GM18502 (cell line): ENCODE results near the gene DCTD.
A peak's percentile ranks its signal among the peaks of the same experiment; 100 is the strongest.

ENCODE experiments used
- ATAC-seq: cut with Tn5 transposase; IDR thresholded peaks from one replicate; pipeline ENCODE4 v1.9.1; 2021; ENCODE audit warnings: mild to moderate bottlenecking; ENCODE audit not compliant: unreplicated experiment, poor library complexity

DCTD gene

DNA sequence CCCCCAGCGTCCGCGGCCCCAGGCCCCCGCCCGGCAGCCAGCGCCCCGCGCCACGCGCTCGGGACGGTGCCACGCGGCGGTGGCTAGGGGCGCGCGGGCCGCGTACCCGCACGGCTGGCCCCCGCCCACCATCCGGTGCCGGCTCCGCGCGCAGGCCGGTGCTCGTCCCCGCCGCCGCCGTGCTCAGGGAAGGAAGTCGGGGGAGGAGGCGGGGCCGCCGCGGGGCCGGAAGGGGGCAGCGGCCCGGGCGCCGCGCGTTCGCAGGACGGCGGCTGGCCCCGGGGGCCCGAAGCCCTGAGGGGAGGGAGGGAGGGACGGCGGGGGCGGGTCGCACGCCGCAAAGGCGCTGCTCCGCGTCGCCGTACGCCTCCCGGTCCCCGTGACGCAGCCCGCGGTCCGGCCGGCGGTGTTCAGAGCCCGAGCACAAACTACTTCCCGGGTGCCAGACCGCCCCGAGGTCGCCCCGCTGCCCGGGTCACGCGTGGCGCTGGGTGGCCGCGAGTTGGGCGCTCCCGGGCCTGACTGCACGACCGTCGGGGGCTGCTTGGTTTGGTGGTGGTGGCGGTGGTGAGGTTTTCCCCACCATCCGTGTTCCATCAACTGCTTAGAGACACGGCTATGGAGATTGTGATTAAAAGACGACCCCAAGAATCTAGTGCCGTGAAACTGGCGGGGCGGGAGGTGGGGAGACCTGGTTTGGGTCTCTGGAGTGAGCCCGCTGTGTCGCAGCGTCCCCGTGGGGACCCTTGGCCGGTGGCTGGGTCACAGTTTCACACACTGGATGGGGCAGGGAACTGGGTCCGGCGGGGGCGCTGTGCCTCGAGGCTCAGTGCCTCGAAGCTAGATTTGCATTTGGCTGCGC, at the start of gene DCTD:
DCTD (minus strand) TSS at position 205 of the 862 bp plus-strand sequence. CDS start 1,818 bp downstream, outside the sequence.
- peak; percentile 85 for ATAC-seq

DNA sequence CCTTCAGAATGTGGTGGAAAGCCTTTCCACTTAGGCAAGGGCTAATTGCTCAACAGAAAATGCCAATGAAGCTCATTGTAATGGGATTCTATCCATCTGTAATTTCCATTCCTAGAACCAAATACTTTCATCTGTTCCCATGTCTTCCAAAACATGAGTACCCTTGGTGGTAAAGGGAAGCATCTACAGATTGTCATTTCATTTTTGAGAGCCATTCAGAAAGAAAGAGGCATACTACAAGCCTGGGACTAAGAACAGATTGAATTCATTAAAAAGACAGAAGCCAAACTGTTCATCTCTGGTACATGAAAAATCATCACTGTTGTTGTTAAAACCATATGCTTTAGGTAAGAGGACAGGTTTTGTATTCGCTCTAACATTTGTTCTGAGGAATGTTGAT, 43.6 kb upstream of the DCTD start:
- no peak for ATAC-seq

DNA sequence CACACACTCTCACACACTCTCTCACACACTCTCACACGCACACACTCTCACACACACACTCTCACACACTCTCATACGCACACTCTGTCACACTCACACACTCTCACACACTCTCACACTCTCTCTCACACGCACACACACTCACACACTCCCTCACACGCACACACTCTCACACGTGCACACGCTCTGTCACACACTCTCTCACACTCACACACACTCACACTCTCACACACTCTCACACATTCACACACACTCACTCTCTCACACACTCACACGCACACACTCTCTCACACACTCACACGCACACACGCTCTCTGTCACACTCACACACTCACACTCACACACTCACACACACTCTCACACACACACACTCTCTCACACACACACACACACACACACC, 43.0 kb upstream of the DCTD start:
- ATAC-seq = no peak

GRCh38 chr4:182955411-182955810, 38.2 kb upstream of the DCTD start:
- ATAC-seq = no peak

DNA sequence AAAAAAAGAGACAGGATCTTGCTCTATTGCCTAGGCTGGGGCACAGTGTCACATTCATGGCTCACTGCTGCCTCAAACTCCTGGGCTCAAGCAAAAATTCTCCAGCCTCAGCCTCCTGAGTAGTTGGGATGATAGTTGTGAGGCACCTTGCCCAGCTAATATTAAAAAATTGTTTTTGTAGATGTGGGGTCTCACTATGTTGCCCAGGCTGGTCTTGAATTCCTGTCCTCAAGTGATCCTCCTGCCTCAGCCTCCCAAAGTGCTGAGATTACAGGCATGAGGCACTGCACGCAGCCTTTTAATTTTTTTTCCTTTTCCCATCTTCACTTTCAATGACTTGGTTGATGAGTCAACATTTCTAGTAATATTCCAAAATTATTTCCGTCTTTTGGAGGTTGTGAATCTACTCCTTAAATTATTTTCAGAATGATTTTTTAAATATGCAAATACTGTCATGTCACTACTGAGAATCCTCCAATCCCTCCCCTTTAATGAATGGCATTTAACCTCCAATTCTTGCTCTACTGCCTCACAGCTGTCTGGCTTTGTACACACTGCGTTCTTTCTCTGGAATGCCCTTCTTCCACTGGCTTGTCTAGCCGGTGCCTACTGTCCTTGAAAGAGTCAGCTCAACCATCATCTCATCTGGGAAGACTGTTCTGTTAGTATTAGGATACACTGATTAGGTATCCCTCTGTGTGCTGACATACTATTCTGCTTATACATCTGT, 27.5 kb upstream of the DCTD start:
- ATAC-seq = no peak

- ATAC-seq = no peak
Observed at GRCh38 chr4:182939680-182940079, 22.5 kb upstream of the DCTD start.

DNA sequence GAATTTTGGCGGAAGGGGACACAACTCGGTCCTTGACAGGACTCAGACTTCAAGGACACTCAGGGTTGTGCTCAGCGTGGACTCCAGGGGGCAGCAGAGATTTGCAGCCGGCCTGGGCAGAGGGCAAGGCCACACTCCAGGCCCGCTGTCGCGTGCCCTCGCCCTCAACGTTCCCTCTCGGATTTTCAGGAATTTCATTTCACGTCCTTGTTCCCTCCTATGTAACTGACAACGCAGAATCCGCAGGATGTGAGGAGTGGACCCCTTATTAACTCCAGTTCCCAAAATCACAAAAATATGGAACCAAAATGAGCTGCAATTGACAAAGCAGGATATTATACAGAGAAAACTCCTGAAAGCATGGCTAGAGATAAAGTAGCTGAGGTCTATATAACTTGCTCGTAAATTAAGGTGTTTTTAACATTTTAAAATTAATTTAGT, 21.0 kb upstream of the DCTD start:
- peak; percentile 98 for ATAC-seq

GRCh38 chr4:182937268-182938204, 20.4 kb upstream of the DCTD start:
- peak; percentile 35 for ATAC-seq

DNA sequence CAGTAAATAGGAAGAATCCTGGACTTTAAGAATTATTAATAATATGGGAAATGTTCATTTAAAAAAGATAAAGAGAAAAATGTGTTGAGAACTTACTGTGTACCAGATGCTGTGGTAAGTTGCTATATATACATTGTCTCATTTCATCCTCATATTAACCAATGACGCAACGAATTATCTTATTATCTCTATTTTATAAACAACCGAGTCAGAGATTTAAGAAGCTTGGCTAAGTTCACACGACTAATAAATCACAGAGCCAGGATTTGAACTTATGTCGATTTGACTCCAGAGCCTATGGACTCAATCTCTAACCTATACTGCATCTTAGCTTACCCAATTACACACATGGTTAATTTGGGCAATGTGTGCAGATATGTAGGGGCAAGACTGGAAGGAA, 15.5 kb upstream of the DCTD start:
- ATAC-seq = no peak

DNA sequence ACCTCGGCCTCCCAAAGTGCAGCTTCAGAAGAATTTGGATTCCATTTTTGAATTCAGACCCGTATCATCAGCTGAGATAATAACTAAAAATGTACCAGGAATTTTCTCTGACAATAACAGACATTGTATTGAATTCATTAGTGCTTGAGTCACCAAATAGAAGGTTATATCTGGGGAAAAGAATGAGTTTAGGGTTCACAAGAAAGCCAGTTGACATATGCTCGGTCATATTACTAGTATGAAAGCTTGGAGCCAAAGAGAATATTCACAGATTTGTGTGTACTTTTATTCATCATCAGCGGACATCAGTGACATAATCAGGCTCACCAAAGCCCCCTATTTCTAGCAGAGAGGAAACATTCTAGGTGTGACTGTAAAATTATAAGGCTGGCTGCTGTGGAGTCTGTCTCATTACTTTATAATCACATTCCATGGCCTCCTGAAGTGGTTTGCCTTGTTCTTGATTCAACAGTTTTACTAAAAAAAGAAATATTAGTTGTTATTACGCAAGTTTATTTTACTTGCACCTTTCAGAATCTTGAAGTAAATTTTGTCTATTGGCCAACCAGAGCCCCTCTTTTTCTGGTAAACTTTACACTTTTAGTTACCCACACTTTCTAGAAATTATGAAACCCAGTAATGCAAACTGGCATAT, 14.6 kb upstream of the DCTD start:
- no peak for ATAC-seq

GRCh38 chr4:182930889-182931288, 13.7 kb upstream of the DCTD start:
- ATAC-seq = no peak

DNA sequence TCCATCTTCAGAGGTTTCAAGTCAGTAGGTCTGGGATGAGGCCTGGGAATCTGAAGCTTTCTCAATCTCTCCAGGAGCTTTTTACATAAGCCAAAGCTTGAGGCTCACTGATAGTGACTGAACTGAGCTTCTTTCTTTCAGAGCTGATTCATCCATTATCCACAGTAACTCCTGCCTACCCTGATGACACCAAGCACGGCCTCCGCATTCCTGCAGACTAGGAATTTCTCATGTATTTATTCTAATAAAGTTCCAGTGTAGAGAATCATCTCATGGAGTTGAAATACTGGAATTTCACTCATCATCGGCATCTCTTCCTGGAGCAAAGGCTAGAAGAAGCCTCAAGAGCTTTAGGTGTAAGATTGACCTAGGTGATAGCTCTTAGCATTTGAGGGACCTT, 12.1 kb upstream of the DCTD start:
- no peak for ATAC-seq

- ATAC-seq = no peak
Observed at GRCh38 chr4:182928061-182928460, 10.9 kb upstream of the DCTD start.

DNA sequence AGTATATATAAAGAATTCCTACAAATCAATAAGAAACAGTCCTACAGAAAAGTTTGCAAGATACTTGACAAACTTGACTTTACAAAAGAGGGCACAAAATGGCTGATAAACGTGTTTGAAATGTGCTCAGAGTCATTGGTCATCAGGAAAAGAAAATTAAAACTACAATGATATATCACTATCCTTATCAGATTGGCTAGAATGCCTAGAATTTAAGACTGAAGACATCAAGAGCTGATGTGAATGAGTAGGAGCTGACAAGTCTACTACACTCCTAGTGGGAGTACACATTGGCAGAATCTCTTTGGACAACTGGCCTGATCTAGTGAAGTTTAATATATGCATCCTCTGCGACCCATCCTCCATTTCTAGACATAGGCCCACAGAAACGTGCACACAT, 10.3 kb upstream of the DCTD start:
- ATAC-seq = no peak

DNA sequence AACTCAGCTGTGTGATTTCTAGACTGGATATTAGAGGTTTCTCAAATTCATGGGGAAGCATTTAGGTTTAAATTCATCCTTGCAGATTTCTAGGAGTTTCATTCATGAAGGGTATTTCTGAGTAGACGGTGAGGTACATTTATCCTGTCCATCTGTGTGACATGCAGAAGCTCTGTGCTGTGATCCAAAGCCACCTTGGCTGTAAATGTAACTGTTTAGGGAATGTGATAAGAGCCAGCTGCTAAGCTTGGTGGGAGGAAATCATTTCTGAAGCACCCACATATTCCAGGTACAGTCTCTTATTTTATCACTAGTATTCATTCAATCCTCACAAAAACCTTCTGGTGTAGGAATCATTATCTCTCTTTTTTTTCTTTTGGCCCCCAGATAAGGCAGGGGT, 8.7 kb upstream of the DCTD start:
- ATAC-seq = no peak

DNA sequence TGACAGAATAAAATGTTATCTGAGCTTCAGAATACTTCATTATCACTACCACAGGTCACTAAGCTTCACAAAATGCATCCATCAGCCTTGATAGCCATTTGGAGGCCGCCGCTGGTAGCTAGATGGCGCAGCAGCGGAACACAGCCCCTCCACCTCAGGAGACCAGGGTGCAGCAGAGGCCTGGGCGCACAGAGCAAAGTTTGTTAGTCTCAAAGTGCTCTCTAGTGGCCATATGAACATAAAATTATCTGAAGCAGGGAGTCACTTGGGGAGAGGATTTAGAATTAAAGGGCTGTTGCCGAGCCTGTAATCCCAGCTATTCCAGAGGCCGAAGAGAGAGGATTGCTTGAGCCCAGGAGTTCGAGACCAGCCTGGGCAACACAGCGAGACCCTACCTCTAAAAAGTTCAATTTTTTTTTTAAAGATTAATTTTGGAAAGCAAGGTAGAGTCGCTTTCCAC, 8.1 kb upstream of the DCTD start:
- ATAC-seq = peak; percentile 100

DNA sequence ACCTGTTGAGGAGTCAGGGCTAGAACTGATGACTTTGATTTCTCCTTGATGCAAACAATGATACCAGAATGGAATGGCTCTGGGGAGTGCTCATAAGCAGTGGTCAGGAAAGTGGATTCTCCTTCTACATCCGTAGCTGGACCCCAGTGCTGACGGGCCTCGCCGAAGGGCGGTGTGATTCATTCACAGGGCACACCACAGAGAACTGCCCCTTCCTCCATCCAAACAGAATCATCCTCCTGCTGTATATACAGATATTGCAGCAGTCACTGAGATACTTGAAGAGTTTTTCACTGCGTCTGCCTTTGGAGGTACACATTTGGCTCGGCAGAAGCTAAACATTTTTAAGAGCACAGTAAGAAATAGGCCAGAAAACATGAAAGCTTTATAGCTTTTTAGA, 7.3 kb upstream of the DCTD start:
- no peak for ATAC-seq

GRCh38 chr4:182923796-182924340, 6.7 kb upstream of the DCTD start:
- no peak for ATAC-seq

DNA sequence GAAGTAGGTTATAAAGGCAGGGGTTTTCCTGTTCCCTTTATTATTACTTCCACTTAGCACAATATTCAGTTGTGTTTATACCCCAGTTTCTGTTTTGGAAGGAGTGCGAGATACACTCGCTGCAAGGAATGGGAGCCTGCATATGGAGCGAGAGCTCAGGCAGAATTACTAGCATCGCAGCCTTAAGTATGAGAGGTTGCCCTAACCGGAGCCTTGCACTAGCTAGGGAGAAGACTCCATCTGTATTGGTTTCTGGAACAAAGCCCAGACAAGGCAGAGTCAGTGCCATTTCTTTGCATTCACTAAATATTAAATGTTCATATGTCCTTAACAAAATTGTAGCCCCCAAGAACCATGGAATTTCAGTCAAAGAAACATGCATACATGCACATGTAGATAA, 6.2 kb upstream of the DCTD start:
- ATAC-seq = no peak
